22Rv1 (cell line): ENCODE results near the gene TOR4A.

Experiments
- CTCF ChIP-seq: fragments of 450-650 bp; IDR thresholded peaks from 2 replicates; pipeline ENCODE4 v1.5.1; 2017; ENCODE audit warnings: mild to moderate bottlenecking
- ZFX ChIP-seq: fragments of 450-650 bp; IDR thresholded peaks from 2 replicates; pipeline ENCODE4 v1.6.1; 2017; ENCODE audit warnings: antibody characterized with exemption, borderline replicate concordance

DNA sequence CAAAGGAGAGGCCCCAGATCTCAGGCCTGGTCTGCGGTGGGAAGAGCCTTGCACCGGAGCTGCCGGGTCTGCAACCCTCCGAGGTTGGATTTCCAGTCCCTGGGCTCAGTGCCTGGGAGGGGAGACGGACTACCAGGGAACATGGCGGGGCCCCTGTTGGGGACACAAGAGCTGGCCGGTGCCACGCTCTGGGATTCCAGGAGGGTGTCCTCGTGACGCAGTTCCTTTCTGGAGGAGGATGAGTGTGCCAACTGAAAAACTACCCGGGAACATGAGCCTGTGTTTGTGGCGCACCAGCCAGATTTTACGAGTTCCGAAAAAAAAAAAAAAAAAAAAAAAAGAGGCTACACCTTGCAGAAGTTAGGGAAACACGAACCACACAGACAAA lies 15.6 kb downstream of the TOR4A start:
- TF ChIP-seq CTCF (no peak), ZFX (no peak)
